ENCODE results near the gene NRG4. TPM values are rescaled to one million over a fixed set of nuclear protein-coding genes. Genes with fewer than 3 reads are reported as not detected.

Gene NRG4
- total and polyA plus RNA-seq, 2 experiments from 2014 or later: 0.21 to 0.47 TPM

DNA sequence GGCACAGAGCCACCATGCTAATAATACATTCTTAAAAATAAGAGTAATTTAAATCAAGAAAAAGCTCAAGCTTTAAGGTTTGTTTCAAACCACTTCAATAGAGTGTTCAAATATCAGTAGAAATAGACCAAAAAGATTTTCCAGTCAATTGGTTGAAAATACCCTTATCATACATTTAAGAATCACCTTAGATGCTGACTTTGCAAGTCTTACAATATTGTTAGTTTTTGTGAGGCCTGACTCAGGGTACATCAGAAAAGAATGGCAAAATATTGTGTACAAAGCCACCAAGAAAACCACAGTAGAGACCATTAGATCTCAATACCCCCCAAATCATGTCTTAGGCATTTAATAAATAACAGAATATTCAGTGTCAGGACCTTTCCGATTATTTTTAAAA lies 19.8 kb upstream of the NRG4 start:
- Histone ChIP-seq H3K36me3 (ENCODE audit: insufficient read depth) (no peaks in the 10 kb centered on the region), H3K27me3 (ENCODE audit: insufficient read depth) (no peaks in the 10 kb centered on the region), H3F3A (replicated peaks; ENCODE audit: low read depth) (no peaks in the 10 kb centered on the region), H3K4me2 (no peak overlapping the region), H4K20me1 (replicated peaks; ENCODE audit: insufficient read depth) (no peaks in the 10 kb centered on the region), H3K4me1 (ENCODE audit: insufficient read depth) (peaks cover 4% of the 10 kb centered on the region; the same call in 1 of the 2 replicates), H3K27ac (ENCODE audit: low read depth) (no peak overlapping the region), H3K4me3 (no peak overlapping the region), H3K79me2 (replicated peaks; ENCODE audit: insufficient read depth) (no peaks in the 10 kb centered on the region), H3K9me2 (ENCODE audit: insufficient read depth) (no peaks in the 10 kb centered on the region), H2AFZ (no peak overlapping the region)
- ATAC-seq: no peak
- DNase-seq (ENCODE audit: low spot score): no peak
- no peaks in the 10 kb centered on the region for H3K27me3 Mint-ChIP-seq (ENCODE audit: insufficient read depth, low read depth, poor library complexity)
- no peaks in the 10 kb centered on the region for H3K9me3 Mint-ChIP-seq
- no peaks in the 10 kb centered on the region for H3K36me3 Mint-ChIP-seq (ENCODE audit: low read depth)
- TF ChIP-seq EZH2phosphoT487 (IDR thresholded peaks at IDR 0.05; ENCODE audit: unreplicated experiment): no peak
- TF ChIP-seq CTCF (conservative IDR thresholded peaks at IDR 0.05; ENCODE audit: low read depth in 2 of 2): no peak
- TF ChIP-seq POLR2AphosphoS5 (IDR thresholded peaks at IDR 0.05; ENCODE audit: low read depth): no peak
- TF ChIP-seq, protein P1, sequence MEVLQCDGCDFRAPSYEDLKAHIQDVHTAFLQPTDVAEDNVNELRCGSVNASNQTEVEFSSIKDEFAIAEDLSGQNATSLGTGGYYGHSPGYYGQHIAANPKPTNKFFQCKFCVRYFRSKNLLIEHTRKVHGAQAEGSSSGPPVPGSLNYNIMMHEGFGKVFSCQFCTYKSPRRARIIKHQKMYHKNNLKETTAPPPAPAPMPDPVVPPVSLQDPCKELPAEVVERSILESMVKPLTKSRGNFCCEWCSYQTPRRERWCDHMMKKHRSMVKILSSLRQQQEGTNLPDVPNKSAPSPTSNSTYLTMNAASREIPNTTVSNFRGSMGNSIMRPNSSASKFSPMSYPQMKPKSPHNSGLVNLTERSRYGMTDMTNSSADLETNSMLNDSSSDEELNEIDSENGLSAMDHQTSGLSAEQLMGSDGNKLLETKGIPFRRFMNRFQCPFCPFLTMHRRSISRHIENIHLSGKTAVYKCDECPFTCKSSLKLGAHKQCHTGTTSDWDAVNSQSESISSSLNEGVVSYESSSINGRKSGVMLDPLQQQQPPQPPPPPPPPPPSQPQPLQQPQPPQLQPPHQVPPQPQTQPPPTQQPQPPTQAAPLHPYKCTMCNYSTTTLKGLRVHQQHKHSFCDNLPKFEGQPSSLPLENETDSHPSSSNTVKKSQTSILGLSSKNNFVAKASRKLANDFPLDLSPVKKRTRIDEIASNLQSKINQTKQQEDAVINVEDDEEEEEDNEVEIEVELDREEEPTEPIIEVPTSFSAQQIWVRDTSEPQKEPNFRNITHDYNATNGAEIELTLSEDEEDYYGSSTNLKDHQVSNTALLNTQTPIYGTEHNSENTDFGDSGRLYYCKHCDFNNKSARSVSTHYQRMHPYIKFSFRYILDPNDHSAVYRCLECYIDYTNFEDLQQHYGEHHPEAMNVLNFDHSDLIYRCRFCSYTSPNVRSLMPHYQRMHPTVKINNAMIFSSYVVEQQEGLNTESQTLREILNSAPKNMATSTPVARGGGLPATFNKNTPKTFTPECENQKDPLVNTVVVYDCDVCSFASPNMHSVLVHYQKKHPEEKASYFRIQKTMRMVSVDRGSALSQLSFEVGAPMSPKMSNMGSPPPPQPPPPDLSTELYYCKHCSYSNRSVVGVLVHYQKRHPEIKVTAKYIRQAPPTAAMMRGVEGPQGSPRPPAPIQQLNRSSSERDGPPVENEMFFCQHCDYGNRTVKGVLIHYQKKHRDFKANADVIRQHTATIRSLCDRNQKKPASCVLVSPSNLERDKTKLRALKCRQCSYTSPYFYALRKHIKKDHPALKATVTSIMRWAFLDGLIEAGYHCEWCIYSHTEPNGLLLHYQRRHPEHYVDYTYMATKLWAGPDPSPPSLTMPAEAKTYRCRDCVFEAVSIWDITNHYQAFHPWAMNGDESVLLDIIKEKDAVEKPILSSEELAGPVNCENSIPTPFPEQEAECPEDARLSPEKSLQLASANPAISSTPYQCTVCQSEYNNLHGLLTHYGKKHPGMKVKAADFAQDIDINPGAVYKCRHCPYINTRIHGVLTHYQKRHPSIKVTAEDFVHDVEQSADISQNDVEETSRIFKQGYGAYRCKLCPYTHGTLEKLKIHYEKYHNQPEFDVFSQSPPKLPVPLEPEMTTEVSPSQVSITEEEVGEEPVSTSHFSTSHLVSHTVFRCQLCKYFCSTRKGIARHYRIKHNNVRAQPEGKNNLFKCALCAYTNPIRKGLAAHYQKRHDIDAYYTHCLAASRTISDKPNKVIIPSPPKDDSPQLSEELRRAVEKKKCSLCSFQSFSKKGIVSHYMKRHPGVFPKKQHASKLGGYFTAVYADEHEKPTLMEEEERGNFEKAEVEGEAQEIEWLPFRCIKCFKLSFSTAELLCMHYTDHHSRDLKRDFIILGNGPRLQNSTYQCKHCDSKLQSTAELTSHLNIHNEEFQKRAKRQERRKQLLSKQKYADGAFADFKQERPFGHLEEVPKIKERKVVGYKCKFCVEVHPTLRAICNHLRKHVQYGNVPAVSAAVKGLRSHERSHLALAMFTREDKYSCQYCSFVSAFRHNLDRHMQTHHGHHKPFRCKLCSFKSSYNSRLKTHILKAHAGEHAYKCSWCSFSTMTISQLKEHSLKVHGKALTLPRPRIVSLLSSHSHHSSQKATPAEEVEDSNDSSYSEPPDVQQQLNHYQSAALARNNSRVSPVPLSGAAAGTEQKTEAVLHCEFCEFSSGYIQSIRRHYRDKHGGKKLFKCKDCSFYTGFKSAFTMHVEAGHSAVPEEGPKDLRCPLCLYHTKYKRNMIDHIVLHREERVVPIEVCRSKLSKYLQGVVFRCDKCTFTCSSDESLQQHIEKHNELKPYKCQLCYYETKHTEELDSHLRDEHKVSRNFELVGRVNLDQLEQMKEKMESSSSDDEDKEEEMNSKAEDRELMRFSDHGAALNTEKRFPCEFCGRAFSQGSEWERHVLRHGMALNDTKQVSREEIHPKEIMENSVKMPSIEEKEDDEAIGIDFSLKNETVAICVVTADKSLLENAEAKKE (CRISPR knock-in tag; IDR thresholded peaks at IDR 0.05): no peak
- no peak for TF ChIP-seq NANOG (IDR thresholded peaks at IDR 0.05; ENCODE audit: borderline replicate concordance)
- TF ChIP-seq, protein P2, sequence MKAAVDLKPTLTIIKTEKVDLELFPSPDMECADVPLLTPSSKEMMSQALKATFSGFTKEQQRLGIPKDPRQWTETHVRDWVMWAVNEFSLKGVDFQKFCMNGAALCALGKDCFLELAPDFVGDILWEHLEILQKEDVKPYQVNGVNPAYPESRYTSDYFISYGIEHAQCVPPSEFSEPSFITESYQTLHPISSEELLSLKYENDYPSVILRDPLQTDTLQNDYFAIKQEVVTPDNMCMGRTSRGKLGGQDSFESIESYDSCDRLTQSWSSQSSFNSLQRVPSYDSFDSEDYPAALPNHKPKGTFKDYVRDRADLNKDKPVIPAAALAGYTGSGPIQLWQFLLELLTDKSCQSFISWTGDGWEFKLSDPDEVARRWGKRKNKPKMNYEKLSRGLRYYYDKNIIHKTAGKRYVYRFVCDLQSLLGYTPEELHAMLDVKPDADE (IDR thresholded peaks at IDR 0.05): no peak
- no peak for TF ChIP-seq STAT1 (IDR thresholded peaks at IDR 0.05; ENCODE audit: unreplicated experiment)
- TF ChIP-seq EZH2 (IDR thresholded peaks at IDR 0.05; ENCODE audit: low read depth, unreplicated experiment): no peak
- TF ChIP-seq ZNF114 (CRISPR knock-in tag; IDR thresholded peaks at IDR 0.05): no peak
- no peak for TF ChIP-seq CREB1 (CRISPR knock-in tag; IDR thresholded peaks at IDR 0.05; ENCODE audit: low read depth)
- TF ChIP-seq, protein P3, sequence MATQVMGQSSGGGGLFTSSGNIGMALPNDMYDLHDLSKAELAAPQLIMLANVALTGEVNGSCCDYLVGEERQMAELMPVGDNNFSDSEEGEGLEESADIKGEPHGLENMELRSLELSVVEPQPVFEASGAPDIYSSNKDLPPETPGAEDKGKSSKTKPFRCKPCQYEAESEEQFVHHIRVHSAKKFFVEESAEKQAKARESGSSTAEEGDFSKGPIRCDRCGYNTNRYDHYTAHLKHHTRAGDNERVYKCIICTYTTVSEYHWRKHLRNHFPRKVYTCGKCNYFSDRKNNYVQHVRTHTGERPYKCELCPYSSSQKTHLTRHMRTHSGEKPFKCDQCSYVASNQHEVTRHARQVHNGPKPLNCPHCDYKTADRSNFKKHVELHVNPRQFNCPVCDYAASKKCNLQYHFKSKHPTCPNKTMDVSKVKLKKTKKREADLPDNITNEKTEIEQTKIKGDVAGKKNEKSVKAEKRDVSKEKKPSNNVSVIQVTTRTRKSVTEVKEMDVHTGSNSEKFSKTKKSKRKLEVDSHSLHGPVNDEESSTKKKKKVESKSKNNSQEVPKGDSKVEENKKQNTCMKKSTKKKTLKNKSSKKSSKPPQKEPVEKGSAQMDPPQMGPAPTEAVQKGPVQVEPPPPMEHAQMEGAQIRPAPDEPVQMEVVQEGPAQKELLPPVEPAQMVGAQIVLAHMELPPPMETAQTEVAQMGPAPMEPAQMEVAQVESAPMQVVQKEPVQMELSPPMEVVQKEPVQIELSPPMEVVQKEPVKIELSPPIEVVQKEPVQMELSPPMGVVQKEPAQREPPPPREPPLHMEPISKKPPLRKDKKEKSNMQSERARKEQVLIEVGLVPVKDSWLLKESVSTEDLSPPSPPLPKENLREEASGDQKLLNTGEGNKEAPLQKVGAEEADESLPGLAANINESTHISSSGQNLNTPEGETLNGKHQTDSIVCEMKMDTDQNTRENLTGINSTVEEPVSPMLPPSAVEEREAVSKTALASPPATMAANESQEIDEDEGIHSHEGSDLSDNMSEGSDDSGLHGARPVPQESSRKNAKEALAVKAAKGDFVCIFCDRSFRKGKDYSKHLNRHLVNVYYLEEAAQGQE (IDR thresholded peaks at IDR 0.05; ENCODE audit: unreplicated experiment): no peak
- TF ChIP-seq ZNF331 (CRISPR knock-in tag; IDR thresholded peaks at IDR 0.05; ENCODE audit: low read depth): no peak
- TF ChIP-seq JUNB (IDR thresholded peaks at IDR 0.05; ENCODE audit: unreplicated experiment): no peak
- H3K27ac Mint-ChIP-seq: no peak overlapping the region
- H3K4me3 Mint-ChIP-seq: no peak overlapping the region
- peaks cover 15% of the 10 kb centered on the region; the same call in 2 of the 3 replicates for H3K4me1 Mint-ChIP-seq

Measured in GM23338 (cell line).